ACHN (cell line): Measurements from ENCODE around the gene SMIM29.
A peak's percentile ranks its signal among the peaks of the same experiment; 100 is the strongest.
"Not testable (repeated sequence)": the region's sequence is repeated elsewhere in the genome, so short reads cannot be mapped to it uniquely, and the experiment has no call there.

Experiments used
- DNase-seq: peaks from one replicate; pipeline ENCODE4 v3.0.0-alpha.2; 2015
- in situ Hi-C: cut with HindIII; loops from 2 replicates; pipeline ENCODE4 v1.10.0; 2017; ENCODE audit warnings: low sequenced_read_pairs, low pct_ligation_motif_present, low pct_unique_long_range_greater_than_20kb

The SMIM29 gene

DNA sequence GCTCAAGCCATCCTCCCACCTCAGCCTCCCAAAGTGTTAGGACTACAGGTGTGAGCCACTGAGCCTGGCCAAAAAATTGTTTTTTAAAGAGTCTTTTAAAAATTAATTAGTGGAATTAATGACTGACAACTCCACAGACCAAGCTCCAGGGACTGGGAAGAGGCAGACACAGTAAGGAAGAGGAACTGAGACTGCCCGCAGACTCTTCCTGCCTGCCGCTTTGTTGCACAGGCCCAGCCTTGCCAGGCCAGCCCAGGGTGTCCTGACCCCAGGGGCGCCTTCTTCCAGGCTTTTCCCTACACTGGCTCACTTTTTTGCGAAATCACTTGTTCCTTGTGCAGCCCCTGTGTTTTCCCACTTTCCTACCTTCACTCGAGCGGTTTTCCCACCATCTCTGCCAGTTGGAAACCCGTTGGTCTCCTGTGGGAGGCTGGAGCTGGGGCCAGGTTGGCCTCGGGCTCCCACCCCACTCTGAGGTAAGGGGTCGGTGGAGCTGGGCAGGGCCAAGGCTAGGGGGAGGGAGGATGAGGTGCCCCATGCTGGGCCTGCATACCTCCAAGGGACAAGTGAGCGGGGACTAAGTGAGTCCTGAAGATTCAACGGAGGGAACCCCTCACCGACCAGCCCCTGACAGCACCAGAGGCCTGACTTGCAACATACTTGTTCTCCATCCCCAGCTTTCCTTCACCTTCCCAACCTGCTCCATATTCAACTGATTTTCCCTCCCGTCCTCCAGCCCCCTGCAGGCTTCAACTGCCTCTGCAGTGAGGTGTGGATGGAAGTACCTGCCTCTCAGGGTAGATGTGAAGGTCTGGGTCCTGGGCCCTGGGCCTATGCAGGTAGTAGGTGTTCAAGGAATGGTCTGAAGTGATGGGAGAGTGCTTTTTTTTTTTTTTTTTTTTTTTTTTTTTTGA, 23.5 kb upstream of the SMIM29 start:
- in situ Hi-C loops = no loop called here
- DNase-seq = no peak

DNA sequence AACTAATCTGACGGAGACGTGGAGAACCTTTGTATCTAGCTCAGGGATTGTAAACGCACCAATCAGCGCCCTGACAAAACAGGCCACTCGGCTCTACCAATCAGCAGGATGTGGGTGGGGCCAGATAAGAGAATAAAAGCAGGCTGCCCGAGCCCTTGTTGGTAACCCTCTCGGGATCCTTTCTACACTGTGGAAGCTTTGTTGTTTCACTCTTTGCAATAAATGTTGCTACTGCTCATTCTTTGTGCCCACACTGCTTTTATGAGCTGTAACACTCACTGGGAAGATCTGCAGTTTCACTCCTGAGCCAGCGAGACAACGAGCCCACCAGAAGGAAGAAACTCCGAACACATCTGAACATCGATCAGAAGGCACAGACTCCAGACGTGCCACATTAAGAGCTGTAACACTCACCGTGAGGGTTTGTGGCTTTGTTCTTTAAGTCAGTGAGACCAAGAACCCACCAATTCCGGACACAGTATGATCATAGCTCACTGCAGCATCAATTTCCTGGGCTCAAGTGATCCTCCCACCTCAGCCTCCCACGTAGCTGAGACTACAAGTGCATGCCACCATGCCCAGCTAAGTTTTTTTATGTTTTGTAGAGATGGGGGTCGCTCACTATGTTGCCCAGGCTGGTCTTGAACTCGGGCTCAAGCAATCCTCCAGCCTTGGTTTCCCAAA, 21.0 kb upstream of the SMIM29 start:
- in situ Hi-C loops, DNase-seq: not testable (repeated sequence)

DNA sequence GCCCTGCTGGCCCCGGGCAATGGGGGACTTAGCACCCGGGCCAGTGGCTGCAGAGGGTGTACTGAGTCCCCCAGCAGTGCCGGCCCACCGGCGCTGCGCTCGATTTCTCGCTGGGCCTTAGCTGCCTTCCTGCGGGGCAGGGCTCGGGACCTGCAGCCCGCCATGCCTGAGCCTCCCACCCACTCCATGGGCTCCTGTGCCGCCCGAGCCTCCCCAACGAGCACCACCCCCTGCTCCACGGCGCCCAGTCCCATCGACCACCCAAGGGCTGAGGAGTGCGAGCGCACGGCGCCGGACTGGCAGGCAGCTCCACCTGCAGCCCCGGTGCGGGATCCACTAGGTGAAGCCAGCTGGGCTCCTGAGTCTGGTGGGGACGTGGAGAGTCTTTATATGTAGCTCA, 20.3 kb upstream of the SMIM29 start:
- DNase-seq, in situ Hi-C loops: not testable (repeated sequence)

DNA sequence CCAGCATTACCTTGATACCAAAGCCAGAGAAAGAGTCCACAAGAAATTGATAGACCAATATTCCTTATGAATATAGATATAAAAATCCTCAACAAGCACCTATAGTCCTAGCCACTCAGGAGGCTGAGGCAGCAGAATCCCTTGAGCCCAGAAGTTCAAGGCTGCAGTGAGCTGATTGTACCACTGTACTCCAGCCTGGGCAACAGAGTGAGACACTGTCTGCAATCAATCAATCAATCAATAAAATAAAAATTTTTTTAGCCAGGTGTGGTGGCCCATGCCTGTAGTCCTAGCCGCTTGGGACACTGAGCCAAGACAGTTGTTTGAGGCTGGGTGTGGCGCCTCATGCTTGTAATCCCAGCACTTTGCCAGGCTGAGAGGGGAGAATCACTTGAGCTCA, 18.9 kb upstream of the SMIM29 start:
- in situ Hi-C loops = no loop called here
- DNase-seq = no peak

DNA sequence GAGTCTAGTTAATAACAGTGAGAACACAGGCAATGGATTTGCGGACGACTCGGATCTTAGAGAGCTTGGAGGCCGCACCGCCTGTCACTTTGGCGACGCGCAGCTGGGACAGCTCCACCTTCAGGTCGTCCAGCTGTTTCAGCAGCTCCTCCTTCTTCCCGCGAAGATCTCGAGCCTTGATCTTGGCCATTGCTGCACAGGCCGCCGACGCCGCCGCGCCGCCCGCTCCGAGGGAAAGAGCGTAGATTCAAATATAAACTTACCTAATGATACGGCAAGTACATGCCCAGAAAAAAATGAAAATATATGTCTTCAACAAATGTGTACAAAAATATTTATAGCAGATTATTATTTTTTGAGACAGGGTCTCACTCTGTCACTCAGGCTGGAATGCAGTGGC, 14.7 kb upstream of the SMIM29 start:
- in situ Hi-C loops, DNase-seq: not testable (repeated sequence)

DNA sequence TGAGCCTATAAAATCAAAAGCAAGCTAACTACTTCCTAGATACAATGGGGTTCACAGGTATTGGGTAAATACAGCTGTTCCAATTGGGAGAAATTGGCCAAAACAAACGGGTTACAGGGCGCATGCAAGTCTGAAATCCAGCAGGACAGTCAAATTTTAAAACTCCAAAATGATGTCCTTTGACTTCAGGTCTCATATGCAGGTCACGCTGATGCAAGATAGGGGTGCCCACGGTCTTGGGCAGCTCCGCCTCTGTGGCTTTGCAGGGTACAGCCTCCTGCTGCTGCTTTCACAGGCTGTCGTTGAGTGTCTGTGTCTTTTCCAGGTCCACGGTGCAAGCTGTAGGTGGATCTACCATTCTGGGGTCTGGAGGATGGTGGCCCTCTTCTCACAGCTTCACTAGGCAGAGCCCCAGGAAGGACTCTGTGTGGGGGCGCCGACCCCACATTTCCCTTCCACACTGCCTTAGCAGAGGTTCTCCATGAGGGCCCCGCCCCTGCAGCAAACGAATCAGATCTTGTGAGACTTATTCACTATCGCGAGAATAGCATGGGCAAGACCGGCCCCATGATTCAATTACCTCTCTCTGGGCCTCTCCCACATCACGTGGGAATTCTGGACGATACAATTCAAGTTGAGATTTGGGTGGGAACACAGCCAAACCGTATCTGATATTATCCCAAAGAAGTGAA, 11.9 kb upstream of the SMIM29 start:
- in situ Hi-C loops = no loop called here

DNA sequence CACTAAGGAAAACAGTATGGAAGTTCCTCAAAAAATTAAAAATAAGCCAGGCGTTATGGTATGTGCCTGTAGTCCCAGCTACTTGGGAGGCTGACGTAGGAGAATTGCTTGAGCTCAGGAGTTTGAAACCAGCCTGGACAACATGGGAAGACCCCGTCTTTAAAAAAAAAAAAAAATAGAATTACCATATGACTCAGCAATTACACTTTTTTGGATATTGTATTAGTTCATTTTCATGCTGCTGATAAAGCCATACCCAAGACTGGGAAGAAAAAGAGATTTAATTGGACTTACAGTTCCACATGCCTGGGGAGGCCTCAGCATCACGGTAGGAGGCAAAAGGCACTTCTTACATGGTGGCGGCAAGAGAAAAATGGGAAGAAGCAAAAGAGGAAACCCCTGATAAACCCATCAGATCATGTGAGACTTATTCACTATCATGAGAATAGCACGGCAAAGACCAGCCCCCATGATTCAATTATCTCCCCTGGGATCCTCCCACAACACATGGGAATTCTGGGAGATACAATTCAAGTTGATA, 10.8 kb upstream of the SMIM29 start:
- no peak for DNase-seq
- in situ Hi-C loops = no loop called here

More for the DNA sequence above, 11.9 kb upstream of the SMIM29 start:
- no peak for DNase-seq

DNA sequence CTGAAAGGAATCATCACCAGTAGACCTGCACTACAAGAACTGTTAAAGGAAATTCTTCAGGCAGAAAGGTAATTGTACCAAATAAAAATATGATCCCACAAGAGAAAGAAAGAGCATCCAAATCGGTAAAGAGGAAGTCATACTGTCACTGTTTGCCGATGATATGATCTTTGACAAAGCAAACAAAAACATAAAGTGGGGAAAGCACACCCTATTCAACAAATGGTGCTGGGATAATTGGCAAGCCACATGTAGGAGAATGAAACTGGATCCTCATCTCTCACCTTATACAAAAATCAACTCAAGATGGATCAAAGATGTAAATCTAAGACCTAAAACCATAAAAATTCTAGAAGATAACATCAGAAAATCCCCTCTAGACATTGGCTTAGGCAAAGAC, 3.6 kb upstream of the SMIM29 start:
- DNase-seq, in situ Hi-C loops: not testable (repeated sequence)

DNA sequence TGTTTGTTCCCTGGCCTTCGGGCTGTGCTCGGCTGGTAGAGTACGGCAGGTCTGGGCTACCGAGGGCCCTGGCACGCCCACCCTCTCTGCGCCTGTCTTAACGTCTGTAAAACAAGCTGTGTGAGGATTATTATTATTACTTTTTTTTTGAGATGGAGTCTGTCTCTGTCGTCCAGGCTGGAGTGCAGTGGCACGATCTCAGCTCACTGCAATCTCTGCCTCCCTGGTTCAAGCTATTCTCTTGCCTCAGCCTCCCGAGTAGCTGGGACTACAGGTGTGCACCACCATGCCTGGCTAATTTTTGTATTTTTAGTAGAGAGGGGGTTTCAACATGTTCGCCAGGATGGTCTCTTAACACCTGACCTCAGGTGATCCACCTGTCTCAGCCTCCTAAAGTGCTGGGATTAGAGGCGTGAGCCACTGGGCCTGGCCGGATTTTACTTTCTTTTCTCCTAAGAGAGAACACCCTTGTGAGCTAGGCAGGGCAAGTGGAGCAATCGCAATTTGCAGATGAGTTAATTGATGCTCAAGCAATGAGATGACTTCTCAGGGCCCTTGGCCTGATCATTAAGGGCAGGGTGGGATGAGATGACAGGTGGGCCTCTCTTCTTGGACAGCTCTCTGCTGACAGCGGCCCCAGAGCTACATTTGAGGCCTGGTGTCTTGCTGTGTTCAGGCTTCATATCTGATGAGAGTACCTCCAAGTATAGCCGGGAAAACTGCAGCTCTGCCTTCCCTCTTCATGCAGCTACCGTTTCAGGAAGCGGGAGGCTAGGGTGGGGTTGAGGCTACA, 859 bp upstream of the SMIM29 start:
- DNase-seq = no peak
- in situ Hi-C loops = no loop called here

DNA sequence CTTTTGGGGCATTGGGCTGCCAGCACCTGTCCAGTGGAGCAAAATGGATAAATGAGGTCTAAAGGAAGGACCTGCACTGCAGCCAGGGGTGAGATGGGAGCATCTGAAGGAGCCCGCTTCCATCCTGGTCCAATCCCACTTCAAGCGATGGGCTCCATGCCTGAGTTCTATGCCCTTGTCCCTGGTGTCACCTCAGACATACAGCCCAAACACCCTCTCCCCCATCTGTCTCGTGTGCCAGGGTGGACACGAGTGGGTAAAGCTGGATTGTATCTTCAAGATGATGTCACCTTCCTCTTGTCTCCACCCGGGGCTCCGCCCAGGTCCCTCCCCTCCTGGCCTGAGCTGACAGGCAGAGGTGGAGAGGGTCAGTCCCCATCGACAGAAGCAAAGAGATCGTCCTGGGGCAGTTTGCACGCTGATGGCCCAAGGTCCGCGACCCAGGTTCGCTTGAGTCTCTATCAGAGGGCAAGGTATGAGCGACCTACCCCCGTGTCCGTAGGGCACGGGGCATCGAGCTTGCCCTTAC, 544 bp downstream of the SMIM29 start:
- DNase-seq = peak; percentile 42
- in situ Hi-C loops = no loop called here

DNA sequence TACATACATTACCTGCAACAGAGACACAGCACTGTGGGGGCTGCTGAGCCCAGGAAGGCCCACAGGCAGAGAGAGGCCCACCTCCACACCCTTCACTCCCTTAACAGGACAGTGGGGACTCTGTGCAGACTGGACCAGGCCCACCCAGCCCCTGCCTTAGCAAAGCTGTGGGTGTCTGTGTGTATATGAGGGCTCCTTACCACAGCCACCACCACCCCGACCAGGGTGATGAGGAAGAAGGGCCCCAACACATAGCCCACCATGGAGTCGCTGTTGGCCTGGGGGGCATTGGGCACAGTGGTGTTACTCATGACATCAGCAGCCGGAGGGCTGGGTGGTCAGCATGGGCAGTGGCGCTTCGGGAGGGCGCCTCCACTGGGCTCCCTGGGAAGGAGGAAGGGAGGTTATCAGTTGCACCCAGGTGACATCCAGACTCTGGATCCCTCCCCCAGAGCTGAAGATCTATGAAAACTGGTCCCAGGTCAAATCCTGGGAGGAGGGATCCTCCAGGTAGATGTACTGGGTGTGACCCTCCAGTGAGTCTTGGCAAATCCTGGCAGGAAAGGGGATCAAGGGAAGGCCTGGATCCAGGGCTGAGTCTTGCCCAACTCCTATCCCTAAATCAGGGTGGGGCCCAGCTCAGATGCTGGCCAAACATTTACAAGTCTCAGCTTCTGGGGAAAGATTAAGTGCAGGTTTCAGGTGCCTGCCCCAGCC, 1.2 kb downstream of the SMIM29 start:
- in situ Hi-C loops = no loop called here
- no peak for DNase-seq

DNA sequence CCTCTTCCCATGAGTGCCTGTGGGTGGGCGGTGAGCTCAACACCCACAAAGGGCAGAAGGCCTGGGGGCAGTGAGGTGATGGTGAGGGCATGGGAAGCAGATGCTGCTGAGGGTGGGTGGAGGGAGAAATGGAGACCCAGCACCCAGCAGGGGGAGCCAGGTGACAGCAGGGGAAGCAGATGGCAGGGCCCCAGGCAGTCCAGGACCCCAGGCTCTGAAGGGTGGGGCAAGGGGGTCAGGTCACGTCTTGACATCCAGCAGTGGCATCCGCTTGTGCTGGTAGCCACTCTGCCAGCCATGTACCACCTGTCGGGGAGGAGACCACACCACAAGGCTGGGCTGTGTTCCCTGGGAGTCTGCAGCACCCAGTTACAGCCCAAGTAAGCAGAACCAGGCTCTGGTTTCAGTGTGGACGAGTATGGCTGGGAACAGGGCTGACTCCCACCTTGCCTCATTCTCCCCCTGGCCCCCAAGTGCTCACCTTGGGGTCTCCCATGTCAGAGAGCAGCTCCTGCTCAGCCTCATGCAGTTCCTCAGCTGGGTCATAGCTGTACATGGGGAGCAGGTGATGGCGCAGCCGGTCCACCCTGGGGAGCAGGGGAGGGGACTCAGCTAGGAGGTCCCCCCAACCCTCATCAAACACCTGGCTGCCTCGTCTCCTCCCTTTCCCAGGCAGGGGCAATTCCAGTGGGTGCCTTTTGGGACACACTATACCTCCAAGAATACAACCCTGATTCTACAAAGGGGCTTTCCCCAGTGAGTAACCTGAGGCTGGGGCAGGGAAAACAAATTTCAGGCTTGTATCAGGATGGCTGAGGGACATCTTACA, 2.0 kb downstream of the SMIM29 start:
- in situ Hi-C loops = no loop called here
- DNase-seq = peak; percentile 48

DNA sequence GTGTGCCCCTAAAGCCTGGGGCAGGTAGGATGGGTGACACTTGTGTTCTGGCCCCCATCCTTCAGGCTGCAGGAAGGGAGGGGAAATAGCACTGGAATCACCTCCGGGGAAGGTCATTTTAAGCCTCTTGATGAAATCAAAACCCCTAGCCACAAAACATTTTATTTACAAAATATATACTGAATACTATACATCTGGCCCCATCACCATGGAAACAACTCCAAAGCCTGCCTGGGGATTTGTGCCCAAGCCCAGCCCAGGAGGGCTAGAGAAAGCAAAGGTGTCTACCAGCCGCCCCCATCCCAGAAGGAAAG, 2.6 kb downstream of the SMIM29 start:
- in situ Hi-C loops = no loop called here

DNA sequence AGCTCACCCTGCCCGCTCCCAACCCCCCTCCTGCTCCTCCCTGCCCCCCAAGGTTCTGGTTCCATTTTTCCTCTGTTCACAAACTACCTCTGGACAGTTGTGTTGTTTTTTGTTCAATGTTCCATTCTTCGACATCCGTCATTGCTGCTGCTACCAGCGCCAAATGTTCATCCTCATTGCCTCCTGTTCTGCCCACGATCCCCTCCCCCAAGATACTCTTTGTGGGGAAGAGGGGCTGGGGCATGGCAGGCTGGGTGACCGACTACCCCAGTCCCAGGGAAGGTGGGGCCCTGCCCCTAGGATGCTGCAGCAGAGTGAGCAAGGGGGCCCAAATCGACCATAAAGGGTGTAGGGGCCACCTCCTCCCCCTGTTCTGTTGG, 3.1 kb downstream of the SMIM29 start:
- in situ Hi-C loops = not testable (repeated sequence)

More for the DNA sequence above, 2.6 kb downstream of the SMIM29 start:
- no peak for DNase-seq

DNA sequence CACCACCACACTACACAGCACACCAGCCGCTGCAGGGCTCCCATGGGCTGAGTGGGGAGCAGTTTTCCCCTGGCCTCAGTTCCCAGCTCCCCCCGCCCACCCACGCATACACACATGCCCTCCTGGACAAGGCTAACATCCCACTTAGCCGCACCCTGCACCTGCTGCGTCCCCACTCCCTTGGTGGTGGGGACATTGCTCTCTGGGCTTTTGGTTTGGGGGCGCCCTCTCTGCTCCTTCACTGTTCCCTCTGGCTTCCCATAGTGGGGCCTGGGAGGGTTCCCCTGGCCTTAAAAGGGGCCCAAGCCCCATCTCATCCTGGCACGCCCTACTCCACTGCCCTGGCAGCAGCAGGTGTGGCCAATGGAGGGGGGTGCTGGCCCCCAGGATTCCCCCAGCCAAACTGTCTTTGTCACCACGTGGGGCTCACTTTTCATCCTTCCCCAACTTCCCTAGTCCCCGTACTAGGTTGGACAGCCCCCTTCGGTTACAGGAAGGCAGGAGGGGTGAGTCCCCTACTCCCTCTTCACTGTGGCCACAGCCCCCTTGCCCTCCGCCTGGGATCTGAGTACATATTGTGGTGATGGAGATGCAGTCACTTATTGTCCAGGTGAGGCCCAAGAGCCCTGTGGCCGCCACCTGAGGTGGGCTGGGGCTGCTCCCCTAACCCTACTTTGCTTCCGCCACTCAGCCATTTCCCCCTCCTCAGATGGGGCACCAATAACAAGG, 3.6 kb downstream of the SMIM29 start:
- DNase-seq, in situ Hi-C loops: not testable (repeated sequence)

More for the DNA sequence above, 3.1 kb downstream of the SMIM29 start:
- DNase-seq = not testable (repeated sequence)
